HCT116 (cell line): ENCODE measurements around the gene RANBP9. TPM values are rescaled to one million over a fixed set of nuclear protein-coding genes. Genes with fewer than 3 reads are reported as not detected.

Source experiments
- ATAC-seq: fragments of 200-7000 bp; cut with Tn5 transposase; 2 replicates; pipeline ENCODE4 v1.9.1; 2020; ENCODE audit warnings: mild to moderate bottlenecking, moderate library complexity
- BruUV-seq: library from RNA; stranded (reverse); fragments of 400-500 nt; replicated peaks from 2 replicates; lab custom pipeline; 2021; lab: Mats Ljungman, UMichigan
- CTCF ChIA-PET: fragments of 300-600 bp; sonication (Branson Sonifier 250); formaldehyde crosslinking; loops from one replicate; lab custom pipeline; 2021; ENCODE audit warnings: antibody characterized with exemption; lab: Charles Lee
- POLR2A ChIA-PET: fragments of 300-600, 350-600 bp; sonication (Branson Sonifier 250); formaldehyde crosslinking; loops from one replicate; lab custom pipeline; 2021; ENCODE audit warnings: antibody characterized with exemption; lab: Charles Lee
- RAD21 ChIA-PET, 2 experiments: fragments of 300-600 bp; sonication (Branson Sonifier 250); formaldehyde crosslinking; loops; one replicate each; lab custom pipeline; 2023; ENCODE audit warnings: low total read pairs in 2 of 2; ENCODE audit not compliant: uncharacterized antibody in 2 of 2, unreplicated experiment in 2 of 2, low non-redundant PET in 1 of 2; lab: Charles Lee
- DNase-seq: peaks from one replicate; pipeline ENCODE4 v3.0.0-alpha.2; 2010; ENCODE audit warnings: low read depth, low spot score
- H2AFZ ChIP-seq: fragments of 200-600 bp; shearing (Covaris generic), sonication (generic); 2 replicates; pipeline ENCODE4 v1.6.1; 2017; ENCODE audit warnings: low read depth, mixed run types, mixed read lengths, antibody characterized with exemption, low read length; ENCODE audit not compliant: poor library complexity, severe bottlenecking
- H3K27ac ChIP-seq: 2 replicates; pipeline ENCODE4 v1.5.1; 2012; ENCODE audit warnings: low read depth, low read length
- H3K27me3 ChIP-seq: fragments of 200-600 bp; sonication (generic); 2 replicates; pipeline ENCODE4 v1.6.1; 2016; ENCODE audit warnings: mixed run types, low read length, mixed read lengths; ENCODE audit not compliant: insufficient read depth
- H3K36me3 ChIP-seq, 2 experiments: fragments of 200-500 bp in 1 of 2; fragments of 200-600 bp in 1 of 2; sonication (Bioruptor generic) in 1 of 2; sonication (generic) in 1 of 2; 2 replicates each; pipeline versions ENCODE4 v1.5.1 to v1.6.1; 2014 to 2016; ENCODE audit warnings: low read length in 2 of 2, inconsistent platforms in 1 of 2, mixed read lengths in 1 of 2, mixed run types in 1 of 2; ENCODE audit not compliant: insufficient read depth in 2 of 2, control insufficient read depth in 1 of 2
- H3K4me1 ChIP-seq, 2 experiments: fragments of 200-600 bp in 1 of 2; sonication (generic) in 1 of 2; 2 replicates each; pipeline versions ENCODE4 v1.5.1 to v1.6.1; 2012 to 2017; ENCODE audit warnings: low read length in 2 of 2, inconsistent platforms in 1 of 2, mild to moderate bottlenecking in 1 of 2, mixed read lengths in 1 of 2, mixed run types in 1 of 2, moderate library complexity in 1 of 2; ENCODE audit not compliant: insufficient read depth in 2 of 2, control insufficient read depth in 1 of 2
- H3K4me2 ChIP-seq: fragments of 200-600 bp; sonication (generic); 2 replicates; pipeline ENCODE4 v1.6.1; 2017; ENCODE audit warnings: mixed run types, low read length, mixed read lengths
- H3K4me3 ChIP-seq, 2 experiments: fragments of 200-600 bp in 1 of 2; sonication (generic) in 1 of 2; replicated peaks in 1 of 2; 2 replicates each; pipeline ENCODE4 v1.5.1; 2011 to 2016; ENCODE audit warnings: low read length in 2 of 2, control low read depth in 1 of 2, low read depth in 1 of 2, mild to moderate bottlenecking in 1 of 2, mixed read lengths in 1 of 2, mixed run types in 1 of 2
- H3K79me2 ChIP-seq: fragments of 200-600 bp; sonication (generic); 2 replicates; pipeline ENCODE4 v1.6.1; 2017; ENCODE audit warnings: mild to moderate bottlenecking, mixed run types, low read length, moderate library complexity, mixed read lengths; ENCODE audit not compliant: insufficient read depth
- H3K9ac ChIP-seq: fragments of 200-600 bp; sonication (generic); 2 replicates; pipeline ENCODE4 v1.6.1; 2016; ENCODE audit warnings: low read length, mixed read lengths
- H3K9me2 ChIP-seq: fragments of 200-600 bp; sonication (generic), shearing (Covaris generic); 2 replicates; pipeline ENCODE4 v1.6.1; 2017; ENCODE audit warnings: mixed run types, mild to moderate bottlenecking, moderate library complexity; ENCODE audit not compliant: insufficient read depth
- H3K9me3 ChIP-seq, 2 experiments: fragments of 200-500 bp in 1 of 2; fragments of 200-600 bp in 1 of 2; sonication (Bioruptor generic) in 1 of 2; sonication (generic) in 1 of 2; 2 replicates each; pipeline ENCODE4 v1.6.1; 2014 to 2017; ENCODE audit warnings: low read length in 2 of 2, mixed read lengths in 2 of 2, inconsistent platforms in 1 of 2, low read depth in 1 of 2, mild to moderate bottlenecking in 1 of 2, mixed run types in 1 of 2, moderate library complexity in 1 of 2; ENCODE audit not compliant: control insufficient read depth in 1 of 2, insufficient read depth in 1 of 2
- H4K20me1 ChIP-seq: fragments of 200-600 bp; sonication (generic), shearing (Covaris generic); 2 replicates; pipeline ENCODE4 v1.6.1; 2017; ENCODE audit warnings: mixed run types, mild to moderate bottlenecking, moderate library complexity; ENCODE audit not compliant: insufficient read depth
- ATF3 ChIP-seq: IDR thresholded peaks from 2 replicates; pipeline ENCODE4 v1.6.1; 2012
- CEBPB ChIP-seq: IDR thresholded peaks from 2 replicates; pipeline ENCODE4 v1.6.1; 2012; ENCODE audit warnings: low read depth
- CTCF ChIP-seq, 3 experiments: fragments of 200-600 bp in 1 of 3; sonication (generic) in 1 of 3; IDR thresholded peaks in 2 of 3; conservative IDR thresholded peaks in 1 of 3; 2 replicates each; pipeline ENCODE4 v1.5.1; 2012 to 2017; ENCODE audit warnings: low read depth in 2 of 3, low read length in 2 of 3, antibody characterized with exemption in 1 of 3, borderline replicate concordance in 1 of 3, control low read depth in 1 of 3, mild to moderate bottlenecking in 1 of 3, mixed read lengths in 1 of 3, mixed run types in 1 of 3, moderate library complexity in 1 of 3; ENCODE audit not compliant: insufficient read depth in 1 of 3
- ELF1 ChIP-seq: IDR thresholded peaks from 2 replicates; pipeline ENCODE4 v1.6.1; 2012; ENCODE audit warnings: low read depth, borderline replicate concordance
- FOSL1 ChIP-seq: IDR thresholded peaks from 2 replicates; pipeline ENCODE4 v1.6.1; 2012; ENCODE audit warnings: low read depth
- JUND ChIP-seq: IDR thresholded peaks from 2 replicates; pipeline ENCODE4 v1.6.1; 2012
- MAX ChIP-seq: IDR thresholded peaks from 2 replicates; pipeline ENCODE4 v1.6.1; 2012
- POLR2A ChIP-seq: IDR thresholded peaks from 2 replicates; pipeline ENCODE4 v1.7.0; 2011; ENCODE audit warnings: borderline replicate concordance; ENCODE audit not compliant: insufficient read depth, insufficient read length; ENCODE audit errors: extremely low read depth
- SRF ChIP-seq: IDR thresholded peaks from 2 replicates; pipeline ENCODE4 v1.6.1; 2012; ENCODE audit warnings: low read depth
- YY1 ChIP-seq: IDR thresholded peaks from 2 replicates; pipeline ENCODE4 v1.6.1; 2011; ENCODE audit warnings: low read length, low read depth, moderate library complexity, mild to moderate bottlenecking; ENCODE audit not compliant: insufficient replicate concordance; ENCODE audit errors: extremely low read depth
- ZBTB33 ChIP-seq: IDR thresholded peaks from 2 replicates; pipeline ENCODE4 v1.6.1; 2011; ENCODE audit warnings: mild to moderate bottlenecking, low read length, moderate library complexity; ENCODE audit not compliant: insufficient replicate concordance; ENCODE audit errors: extremely low read depth
- ZNF274 ChIP-seq: fragments of 200-500 bp; sonication (Bioruptor generic); IDR thresholded peaks from 2 replicates; pipeline ENCODE4 v1.6.1; 2014; ENCODE audit warnings: mild to moderate bottlenecking, low read depth, low read length, inconsistent platforms
- intact Hi-C: fragments of 100-400 bp; cut with micrococcal nuclease; formaldehyde crosslinking; loops from 2 replicates; pipeline ENCODE4 v1.10.0; 2022
- total RNA-seq: library from RNA; stranded (reverse); gene quantifications from one replicate; pipeline ENCODE4 v1.2.1, GENCODE V29; 2021; ENCODE audit not compliant: unreplicated experiment

Gene RANBP9
- total RNA-seq, 1 experiment from 2014 or later: 48.0 TPM

GRCh38 chr6:13643125-13643524, 68.5 kb downstream of the RANBP9 start:
- Histone ChIP-seq H3K4me3 (no peak overlapping the region), H3K4me2 (no peak overlapping the region), H2AFZ (no peak overlapping the region), H3K9me2 (no peaks in the 10 kb centered on the region), H3K36me3 (peaks cover 11 to 17% of the 10 kb centered on the region in 2 experiments; a peak in 2 of 4 replicates), H3K9me3 (no peaks in the 10 kb centered on the region), H3K9ac (no peak overlapping the region), H3K4me1 (no peaks in the 10 kb centered on the region), H3K79me2 (no peaks in the 10 kb centered on the region), H3K27me3 (no peaks in the 10 kb centered on the region), H4K20me1 (no peaks in the 10 kb centered on the region), H3K27ac (no peak overlapping the region)
- no peak for TF ChIP-seq MAX
- no peak for TF ChIP-seq ZNF274
- no peak for TF ChIP-seq YY1
- TF ChIP-seq ATF3: no peak
- TF ChIP-seq ZBTB33: no peak
- no peak for TF ChIP-seq ELF1
- RAD21 ChIA-PET: no interaction called here
- POLR2A ChIA-PET: no interaction called here
- no peak for DNase-seq
- CTCF ChIA-PET: no interaction called here
- intact Hi-C loops: no loop called here
- no TSS peak for BruUV-seq
- ATAC-seq: no peak

- POLR2A ChIA-PET: no interaction called here
- Histone ChIP-seq H2AFZ (no peak overlapping the region), H3K4me3 (no peak overlapping the region), H4K20me1 (no peaks in the 10 kb centered on the region), H3K9ac (no peak overlapping the region), H3K27ac (no peak overlapping the region), H3K9me3 (no peaks in the 10 kb centered on the region), H3K4me1 (no peaks in the 10 kb centered on the region), H3K27me3 (no peaks in the 10 kb centered on the region), H3K36me3 (peaks cover 12 to 17% of the 10 kb centered on the region in 2 experiments; a peak in 2 of 4 replicates), H3K4me2 (no peak overlapping the region), H3K9me2 (no peaks in the 10 kb centered on the region), H3K79me2 (no peaks in the 10 kb centered on the region)
- ATAC-seq (no peak), DNase-seq (no peak)
- CTCF ChIA-PET: no interaction called here
- RAD21 ChIA-PET: no interaction called here
- BruUV-seq: no TSS peak
- intact Hi-C loops: no loop called here
- TF ChIP-seq CEBPB (no peak), SRF (no peak), FOSL1 (no peak), POLR2A (no peak), ZBTB33 (no peak), CTCF (IDR thresholded peaks at IDR 0.05 in 2 of 3, conservative IDR thresholded peaks at IDR 0.05 in 1 of 3; ENCODE audit: borderline replicate concordance in 1 of 3, insufficient read depth in 1 of 3, low read depth in 2 of 3, low read length in 2 of 3) (no peak), JUND (no peak), MAX (no peak)
These were observed 70.3 kb downstream of the RANBP9 start for GRCh38 chr6:13641315-13641714.
